H7 (cell line): ENCODE results near the gene ADA. TPM values are rescaled to one million over a fixed set of nuclear protein-coding genes. Genes with fewer than 3 reads are reported as not detected.
"Not testable (repeated sequence)": the region's sequence is repeated elsewhere in the genome, so short reads cannot be mapped to it uniquely, and the experiment has no call there.

Experiments
- DNase-seq: peaks from one replicate; pipeline ENCODE4 v3.0.0; 2012
- H3K27me3 ChIP-seq: 2 replicates; pipeline ENCODE4 v1.6.0; 2011; ENCODE audit warnings: mild to moderate bottlenecking, low read length; ENCODE audit not compliant: control insufficient read depth, insufficient read depth
- H3K36me3 ChIP-seq: replicated peaks from 2 replicates; pipeline ENCODE4 v1.5.1; 2011; ENCODE audit warnings: low read length; ENCODE audit not compliant: control insufficient read depth, insufficient read depth
- H3K4me3 ChIP-seq: 2 replicates; pipeline ENCODE4 v1.5.1; 2011; ENCODE audit warnings: low read depth, mild to moderate bottlenecking, control low read depth, low read length, moderate library complexity; ENCODE audit not compliant: insufficient read depth
- total RNA-seq: library from RNA; depleted of rRNA; stranded (reverse); fragments of >200 nt; shearing (Covaris generic); gene quantifications from 2 replicates; pipeline ENCODE4 v1.2.3, GENCODE V29; 2014; rRNA removed

The ADA gene
- 14.9 and 18.9 TPM in 2 replicates for total RNA-seq

DNA sequence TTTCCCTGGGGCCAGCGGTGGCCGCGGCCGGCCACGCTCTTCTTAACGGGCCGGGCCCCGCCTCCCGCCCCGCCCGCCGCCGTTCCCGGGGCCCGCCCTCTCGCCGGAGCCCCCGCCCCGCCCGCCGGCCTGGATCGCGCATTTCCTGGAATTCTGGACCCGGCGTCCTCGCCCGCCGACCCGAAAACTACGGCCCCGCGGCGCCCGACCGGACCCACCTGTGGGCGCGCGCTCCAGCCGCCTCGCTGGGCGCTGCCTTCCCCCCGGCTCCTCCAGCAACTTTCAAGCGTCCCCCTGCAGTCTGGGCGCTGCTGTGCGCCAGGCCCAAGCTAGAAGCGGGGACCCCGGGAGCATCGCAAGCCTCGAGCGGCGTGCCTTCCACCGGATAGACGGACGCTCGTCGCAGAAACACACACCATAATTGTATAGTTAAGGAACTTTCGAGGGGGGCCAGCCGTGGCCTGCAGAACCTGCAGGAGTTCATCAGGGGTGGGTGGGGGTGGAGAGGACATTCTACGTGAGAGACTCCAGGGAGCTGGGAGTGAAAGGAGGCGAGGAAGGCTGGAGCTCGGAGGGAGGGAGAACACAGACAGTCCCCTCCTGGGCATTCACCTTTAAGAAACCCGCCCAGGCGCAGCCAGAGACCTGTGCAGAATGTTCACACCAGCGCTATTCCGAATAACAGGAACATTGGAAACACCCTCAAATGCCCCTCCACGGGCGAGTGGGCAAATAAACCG is at the start of gene ADA:
Gene ADA, minus strand, starts transcription at position 16 of the 740 bp plus-strand sequence. CDS start 92 bp downstream, outside the sequence.
- peak within 1 kb of the TSS; percentile 70 for H3K4me3 ChIP-seq
- H3K36me3 ChIP-seq: no peaks in the 10 kb centered on the region
- DNase-seq: peak; percentile 94
- peaks cover 22% of the 10 kb centered on the region for H3K27me3 ChIP-seq

DNA sequence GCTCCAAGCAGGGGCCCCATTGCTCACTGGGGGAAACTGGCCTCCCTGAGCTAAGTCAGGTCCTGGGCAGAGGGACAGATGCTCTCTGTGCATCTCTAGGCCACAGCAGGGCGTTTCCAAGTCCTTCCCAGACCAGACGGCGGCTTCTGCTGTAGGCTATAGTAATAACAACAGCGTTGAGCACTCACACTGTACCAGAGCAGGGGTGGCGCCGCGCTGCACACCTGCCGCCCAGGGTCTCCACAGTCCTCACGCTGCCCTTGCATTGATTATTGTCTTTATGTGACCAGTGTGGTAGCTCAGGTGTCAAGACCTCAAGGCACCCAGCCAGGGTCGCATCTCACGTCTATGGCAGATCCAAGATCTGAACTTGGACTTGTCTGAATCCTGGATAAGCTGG is 48.8 kb upstream of the ADA start:
- Histone ChIP-seq H3K27me3 (no peaks in the 10 kb centered on the region), H3K4me3 (no peak overlapping the region), H3K36me3 (no peaks in the 10 kb centered on the region)
- peak; percentile 31 for DNase-seq

DNA sequence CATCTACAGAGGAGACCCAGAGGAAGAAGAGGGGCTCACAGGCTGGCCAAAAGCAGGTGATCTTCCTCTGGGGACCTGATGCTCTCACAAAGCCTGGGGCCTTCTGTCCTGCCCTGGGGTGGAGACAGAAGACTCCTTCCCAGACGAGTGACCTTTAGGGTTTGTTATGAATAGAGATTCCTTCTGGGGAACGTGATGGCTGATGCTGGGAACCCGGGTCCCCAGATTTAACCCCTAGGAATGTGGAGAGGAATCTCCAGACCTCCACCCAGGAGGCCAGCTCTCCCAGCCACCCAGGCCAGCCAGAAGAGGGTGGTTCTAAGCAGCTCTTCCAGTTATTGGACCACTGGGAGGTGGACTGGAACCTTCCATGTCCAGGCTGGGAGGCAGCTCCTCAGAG is 46.9 kb upstream of the ADA start:
- DNase-seq: peak; percentile 15
- Histone ChIP-seq H3K36me3 (no peaks in the 10 kb centered on the region), H3K27me3 (no peaks in the 10 kb centered on the region)

DNA sequence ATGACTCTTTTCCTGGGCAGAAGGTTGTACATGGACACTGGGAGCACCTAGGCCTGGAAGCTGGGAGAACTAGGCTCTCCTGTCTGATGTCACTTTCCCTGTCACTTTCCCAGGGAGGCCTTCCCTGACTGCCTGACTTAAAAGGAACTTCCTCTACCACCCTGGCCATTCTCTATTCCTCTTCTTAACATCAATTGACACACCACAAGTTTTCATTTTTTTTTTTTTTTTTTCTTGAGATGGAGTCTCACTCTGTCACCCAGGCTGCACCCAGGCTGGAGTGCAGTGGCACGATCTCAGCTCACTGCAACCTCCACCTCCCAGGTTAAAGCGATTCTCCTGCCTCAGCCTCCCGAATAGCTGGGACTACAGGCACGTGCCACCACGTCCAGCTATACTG is 45.5 kb upstream of the ADA start:
- not testable (repeated sequence) for H3K27me3 ChIP-seq, H3K36me3 ChIP-seq, H3K4me3 ChIP-seq, DNase-seq

More for the DNA sequence above, 46.9 kb upstream of the ADA start:
- no peak overlapping the region for H3K4me3 ChIP-seq

DNA sequence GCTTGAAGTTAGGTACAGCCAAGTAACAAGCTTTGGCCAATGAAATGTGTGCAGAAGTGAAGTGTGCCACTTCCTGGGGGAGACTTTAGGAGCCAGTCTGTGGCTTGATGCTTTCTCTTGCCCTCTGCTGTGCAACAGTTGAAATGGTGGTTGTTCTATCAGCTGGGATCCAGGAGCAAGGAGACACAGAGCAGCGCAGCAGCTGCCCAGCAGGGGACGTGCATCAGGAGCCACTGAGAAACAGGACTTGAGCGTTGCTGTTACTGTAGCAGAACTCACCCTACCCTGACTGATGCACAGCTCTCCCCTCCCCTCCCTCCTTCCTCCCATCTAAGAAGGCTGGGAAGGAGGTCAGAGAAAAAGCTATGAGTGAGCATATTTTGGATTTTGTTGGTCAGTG is 44.8 kb upstream of the ADA start:
- no peaks in the 10 kb centered on the region for H3K36me3 ChIP-seq
- H3K4me3 ChIP-seq: no peak overlapping the region
- peak; percentile 37 for DNase-seq

DNA sequence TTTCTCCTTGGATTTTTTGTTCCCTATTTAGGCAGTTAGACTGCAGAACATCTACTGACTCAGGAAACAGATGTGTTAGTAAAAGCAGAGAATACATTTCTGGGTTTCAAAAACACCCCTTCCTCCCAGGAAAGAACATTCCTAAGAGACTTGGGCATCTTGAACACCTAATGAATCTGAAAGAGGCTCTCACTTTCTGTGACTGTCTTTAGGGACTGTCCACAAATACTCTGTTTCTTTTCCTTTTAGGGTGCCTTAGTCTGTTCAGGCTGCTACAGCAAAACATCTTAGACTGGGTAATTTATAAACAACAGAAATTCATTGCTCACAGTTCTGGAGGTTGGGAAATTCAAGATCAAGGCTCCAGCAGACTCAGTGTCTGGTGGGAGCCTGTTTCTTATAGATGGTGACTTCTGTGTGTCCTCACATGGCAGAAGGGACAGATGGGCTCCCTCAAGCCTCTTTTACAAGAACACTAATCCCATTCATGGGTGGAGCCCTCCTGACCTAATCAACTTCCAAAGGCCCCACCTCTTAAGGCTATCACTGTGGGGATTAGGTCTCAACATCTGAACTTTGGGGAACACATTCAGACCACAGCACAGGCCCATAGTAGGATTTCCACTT is 44.3 kb upstream of the ADA start:
- no peaks in the 10 kb centered on the region for H3K36me3 ChIP-seq
- H3K4me3 ChIP-seq: no peak overlapping the region
- peak; percentile 20 for DNase-seq
- H3K27me3 ChIP-seq: no peaks in the 10 kb centered on the region

More for the DNA sequence above, 44.8 kb upstream of the ADA start:
- H3K27me3 ChIP-seq: no peaks in the 10 kb centered on the region

DNA sequence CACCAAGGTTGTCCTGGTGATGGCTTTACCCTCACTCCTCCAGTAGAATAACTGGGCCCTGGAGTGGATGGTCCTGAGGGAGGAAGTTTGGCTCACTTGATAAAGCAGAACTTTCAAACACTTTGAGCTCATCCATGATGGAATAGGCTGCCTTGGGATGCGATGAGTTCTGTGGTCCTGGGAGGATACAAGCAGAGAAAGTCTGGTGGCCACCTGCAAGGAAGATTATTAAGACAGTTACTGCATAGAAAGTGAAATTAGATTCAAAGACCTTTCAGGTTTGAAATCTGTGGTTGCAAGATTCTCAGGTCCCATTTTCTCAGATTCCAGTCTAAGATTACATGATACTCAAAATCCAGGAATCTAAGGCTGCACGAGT is 43.8 kb upstream of the ADA start:
- Histone ChIP-seq H3K4me3 (no peak overlapping the region), H3K27me3 (no peaks in the 10 kb centered on the region), H3K36me3 (no peaks in the 10 kb centered on the region)
- no peak for DNase-seq

DNA sequence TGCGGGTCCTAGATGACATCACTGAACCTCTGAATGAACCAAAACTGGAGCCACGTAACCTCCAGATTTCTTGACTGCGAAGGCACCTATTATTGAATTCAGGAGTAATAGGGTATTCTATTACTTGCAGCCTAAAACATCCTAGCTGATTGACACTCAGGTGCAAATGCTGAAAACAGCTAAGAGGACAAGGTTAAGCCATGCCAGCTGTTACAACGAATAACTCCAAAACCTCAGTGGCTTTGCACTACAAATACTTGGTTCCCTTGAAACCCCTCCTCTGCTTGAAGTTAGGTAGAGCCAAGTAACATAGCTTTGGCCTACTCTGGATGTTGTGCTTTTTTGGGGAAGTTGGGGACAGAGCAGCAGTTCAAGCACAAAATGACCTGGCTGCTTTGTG is 42.7 kb upstream of the ADA start:
- DNase-seq: no peak
- H3K36me3 ChIP-seq: no peaks in the 10 kb centered on the region
- H3K27me3 ChIP-seq: no peaks in the 10 kb centered on the region
- H3K4me3 ChIP-seq: no peak overlapping the region

DNA sequence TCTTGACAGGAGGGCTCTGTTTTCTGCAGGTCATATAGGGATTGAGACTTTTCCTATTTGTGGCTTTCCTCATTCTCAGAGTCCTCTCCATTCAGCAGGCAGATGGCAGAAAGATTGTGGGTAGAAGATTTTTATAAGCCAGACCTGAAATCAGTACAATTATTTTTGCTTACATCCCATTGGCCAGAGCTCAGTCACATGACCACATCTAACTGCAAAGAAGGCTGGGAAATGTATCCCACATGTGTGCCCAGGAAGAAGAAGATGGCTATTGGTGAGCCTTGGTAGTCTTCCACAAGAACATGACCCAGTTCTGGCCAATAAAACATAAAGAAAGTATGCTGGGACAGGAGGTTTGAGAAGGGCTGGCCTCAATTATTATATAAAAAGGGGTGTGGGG is 42.1 kb upstream of the ADA start:
- H3K36me3 ChIP-seq: no peaks in the 10 kb centered on the region
- no peak for DNase-seq
- H3K27me3 ChIP-seq: no peaks in the 10 kb centered on the region
- no peak overlapping the region for H3K4me3 ChIP-seq

DNA sequence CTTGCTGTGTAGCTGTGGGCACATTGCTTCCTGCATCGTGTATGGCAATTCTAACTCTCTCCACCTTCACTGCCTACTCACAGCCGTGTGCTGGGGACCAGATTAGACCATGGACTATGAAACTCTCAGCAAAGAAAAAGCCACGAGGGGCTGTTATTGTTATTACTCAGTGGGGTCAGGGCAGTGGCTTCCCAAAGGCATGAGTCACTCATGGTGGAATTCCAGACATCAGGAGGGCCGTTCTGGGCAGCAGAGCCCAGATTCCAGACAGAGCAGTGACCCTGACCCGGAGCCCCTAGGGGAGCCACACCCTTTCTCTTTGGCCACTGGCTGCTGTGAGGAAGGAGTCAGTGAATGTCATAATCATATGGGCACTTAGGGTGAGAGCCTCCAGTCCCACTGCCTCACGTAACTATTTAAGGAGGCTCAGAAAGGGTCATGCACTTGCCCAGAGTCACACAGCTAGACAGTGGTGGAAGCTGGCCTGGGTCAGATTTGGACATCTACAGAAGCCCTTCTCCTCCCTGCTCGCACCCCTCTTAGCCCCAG is 41.5 kb upstream of the ADA start:
- no peaks in the 10 kb centered on the region for H3K36me3 ChIP-seq
- peak; percentile 49 for DNase-seq
- no peaks in the 10 kb centered on the region for H3K27me3 ChIP-seq
- H3K4me3 ChIP-seq: no peak overlapping the region

DNA sequence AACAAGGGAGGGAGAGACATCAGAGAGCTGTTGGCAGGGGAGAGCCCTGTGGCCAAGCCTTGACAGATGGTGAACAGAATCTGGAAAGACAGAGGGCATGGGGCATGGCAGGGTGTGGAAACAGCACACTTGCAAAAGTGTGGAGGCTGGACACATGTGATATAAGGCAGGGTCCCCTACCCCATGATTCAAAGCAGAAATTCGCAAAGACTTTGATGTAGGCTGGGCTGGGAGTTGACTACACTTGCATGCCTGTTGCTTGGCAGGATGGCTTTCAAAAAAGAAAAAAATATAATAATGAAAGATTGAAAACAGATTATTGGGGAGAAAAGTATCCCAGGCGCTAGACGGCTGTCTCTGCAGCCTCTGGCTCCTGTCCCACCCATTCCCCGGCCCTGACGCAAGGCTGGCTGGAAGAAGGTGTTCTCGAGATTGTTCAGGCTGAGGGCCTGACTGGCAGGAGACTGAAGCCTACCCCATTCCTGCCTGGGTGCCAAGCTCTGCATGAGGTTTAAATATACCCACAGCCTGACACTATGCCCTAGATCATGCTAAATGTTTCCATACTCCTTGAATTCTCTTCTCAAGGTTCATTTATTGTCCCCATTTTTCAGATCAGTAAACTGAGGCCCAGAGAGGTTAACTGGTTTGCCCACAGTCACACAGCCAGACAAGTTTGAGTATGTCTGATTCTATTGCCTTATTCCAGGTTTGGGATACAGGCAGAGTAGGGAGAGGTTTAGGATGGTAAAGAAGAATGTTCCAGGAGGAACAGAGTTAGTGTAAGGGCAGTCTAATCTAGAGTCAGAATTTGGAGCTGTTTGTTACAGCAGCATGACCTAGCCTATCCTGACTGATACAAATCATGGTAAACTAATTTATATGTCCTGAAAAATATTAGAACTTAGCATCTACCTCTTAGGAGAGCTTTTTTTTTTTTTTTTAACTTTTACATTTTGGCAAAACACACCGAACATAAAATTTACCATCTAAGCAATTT is 40.2 kb upstream of the ADA start:
- Histone ChIP-seq H3K36me3 (no peaks in the 10 kb centered on the region), H3K4me3 (no peak overlapping the region), H3K27me3 (no peaks in the 10 kb centered on the region)
- DNase-seq: no peak

DNA sequence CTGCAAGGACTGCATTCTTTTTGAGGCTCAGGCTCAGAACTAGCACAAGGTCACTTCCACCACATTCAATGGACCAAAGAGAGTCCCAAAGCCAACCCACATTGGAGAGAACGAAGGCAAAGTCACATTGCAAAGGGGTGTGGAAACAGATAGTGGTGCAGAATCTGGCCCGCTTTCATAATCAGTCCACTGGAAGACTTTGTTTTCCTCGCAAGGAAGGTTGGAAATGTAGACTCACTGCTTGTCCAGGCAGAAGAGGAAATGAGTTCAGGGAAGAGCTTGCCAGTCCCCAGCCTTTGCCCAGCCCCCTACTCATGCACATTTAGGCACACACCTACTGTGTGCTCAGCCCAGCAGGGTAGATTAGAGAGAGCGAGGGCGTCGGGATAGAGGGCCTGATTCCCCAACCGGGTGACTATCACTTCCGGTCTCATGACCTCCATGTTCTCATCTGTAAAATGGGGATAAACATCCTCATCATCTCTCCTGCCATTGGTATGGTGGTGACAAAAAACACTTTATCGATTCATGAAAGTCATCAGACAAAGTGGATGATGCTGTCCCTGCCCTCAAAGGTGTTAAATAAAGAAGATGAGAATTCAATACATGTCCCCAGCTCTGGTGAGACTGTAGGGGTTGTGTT is 39.4 kb upstream of the ADA start:
- no peak overlapping the region for H3K4me3 ChIP-seq
- H3K27me3 ChIP-seq: no peaks in the 10 kb centered on the region
- no peaks in the 10 kb centered on the region for H3K36me3 ChIP-seq
- DNase-seq: no peak

DNA sequence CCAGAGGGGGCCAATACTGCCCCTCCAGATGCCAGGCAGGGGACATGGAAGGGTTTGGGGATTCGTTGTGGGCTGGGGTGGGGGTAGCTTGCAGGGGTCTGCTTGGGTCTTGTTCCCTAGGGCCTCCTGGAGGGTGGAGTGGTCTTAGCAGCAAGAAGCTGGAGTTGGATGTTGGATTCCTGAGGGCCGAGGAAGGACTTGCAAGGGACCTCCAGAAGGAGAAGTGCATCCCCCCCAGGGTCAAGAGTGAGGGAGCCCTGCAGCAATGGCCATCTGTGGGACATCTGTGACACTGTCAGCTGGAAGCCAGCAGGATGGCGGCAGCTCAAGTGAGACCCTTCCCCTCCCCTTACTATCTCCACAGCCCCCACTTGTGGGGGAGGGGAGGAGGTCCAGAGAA is 38.3 kb upstream of the ADA start:
- no peaks in the 10 kb centered on the region for H3K36me3 ChIP-seq
- H3K27me3 ChIP-seq: no peaks in the 10 kb centered on the region
- DNase-seq: no peak
- no peak overlapping the region for H3K4me3 ChIP-seq

DNA sequence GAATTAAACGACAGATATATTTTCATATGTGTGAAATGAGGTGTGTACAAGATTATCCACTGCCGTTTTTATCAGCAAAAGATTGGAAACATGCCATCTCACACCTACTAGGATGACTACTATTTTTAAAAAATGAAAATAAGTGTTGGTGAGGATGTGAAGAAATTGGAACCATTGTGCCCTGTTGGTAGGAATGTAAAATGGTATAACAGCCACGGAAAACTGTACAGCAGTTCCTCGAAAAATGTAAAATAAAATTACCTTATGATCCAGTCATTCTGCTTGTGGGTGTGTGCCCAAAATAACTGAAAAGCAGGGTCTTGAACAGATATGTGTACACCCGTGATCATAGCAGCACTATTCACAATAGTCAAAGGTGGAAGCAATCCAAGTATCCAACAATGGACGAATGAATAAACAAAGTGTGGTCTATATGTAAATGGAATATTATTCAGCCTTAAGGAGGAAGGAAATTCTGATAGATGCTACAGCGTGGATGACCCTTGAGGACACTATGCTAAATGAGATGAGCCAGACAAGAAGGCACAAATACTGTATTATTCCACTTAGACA is 36.6 kb upstream of the ADA start:
- Histone ChIP-seq H3K27me3 (no peaks in the 10 kb centered on the region; the same call in 1 of the 2 replicates), H3K4me3 (no peak overlapping the region), H3K36me3 (no peaks in the 10 kb centered on the region)
- no peak for DNase-seq
